ENCODE results near the gene CCDC57. TPM values are rescaled to one million over a fixed set of nuclear protein-coding genes. Genes with fewer than 3 reads are reported as not detected.

The CCDC57 gene
- total RNA-seq, 6 experiments from 2014 or later, result 10.1 to 37.4 (median 17.2) TPM

GRCh38 chr17:82108961-82109475 lies 103.6 kb downstream of the CCDC57 start:
- ATAC-seq (no peak), DNase-seq (no peak)
- Histone ChIP-seq H3K4me1 (peaks cover 0 to 96% (median 47%) of the 10 kb centered on the region in 4 donors), H3K27me3 (no peaks in the 10 kb centered on the region), H3K4me3 (no peak overlapping the region), H3K27ac (peak overlapping the region; percentile 36 to 99 (median 99)), H3K36me3 (no peaks in the 10 kb centered on the region), H3K9me3 (no peaks in the 10 kb centered on the region)
- TF ChIP-seq CTCF (IDR thresholded peaks at IDR 0.05) (no peak), POLR2A (IDR thresholded peaks at IDR 0.05) (no peak)
- intact Hi-C loops (cut with DNase I), result no loop called here
- WGBS (ENCODE audit: insufficient coverage, low coverage, low lambda C conversion rate, missing lambda C conversion rate), result 86% methylated on average over 9 of the region's 14 CpGs

- Histone ChIP-seq H3K9me3 (no peaks in the 10 kb centered on the region), H3K27ac (peak overlapping the region; percentile 36 to 99 (median 99)), H3K27me3 (no peaks in the 10 kb centered on the region), H3K4me3 (peak overlapping the region in 1 of 3 donors; percentile 14), H3K36me3 (no peaks in the 10 kb centered on the region), H3K4me1 (peaks cover 0 to 96% (median 46%) of the 10 kb centered on the region in 4 donors)
- no peak for TF ChIP-seq CTCF (IDR thresholded peaks at IDR 0.05)
- no peak for TF ChIP-seq POLR2A (IDR thresholded peaks at IDR 0.05)
- DNase-seq, result peak in 1 of 3 donors; percentile 45
- peak in 1 of 4 donors; percentile 9 for ATAC-seq
- WGBS (ENCODE audit: insufficient coverage, low coverage, low lambda C conversion rate, missing lambda C conversion rate), result 68% methylated on average over 12 of the region's 19 CpGs
- intact Hi-C loops (cut with DNase I), result no loop called here
Observed at GRCh38 chr17:82108496-82108945, 104.1 kb downstream of the CCDC57 start.

- peak overlapping the region in 1 of 3 donors; percentile 14 for H3K4me3 ChIP-seq
- H3K4me1 ChIP-seq, result peaks cover 0 to 96% (median 46%) of the 10 kb centered on the region in 4 donors
- no peaks in the 10 kb centered on the region for H3K27me3 ChIP-seq
- 16% methylated on average over 3 of the region's 14 CpGs for WGBS (ENCODE audit: insufficient coverage, low coverage, low lambda C conversion rate, missing lambda C conversion rate)
- ATAC-seq (peak; percentile 49 to 63 (median 55)), DNase-seq (peak; percentile 84 to 97 (median 97))
- H3K9me3 ChIP-seq, result no peaks in the 10 kb centered on the region
- intact Hi-C loops (cut with DNase I), result no loop called here
- peak overlapping the region; percentile 36 to 99 (median 99) for H3K27ac ChIP-seq
- no peaks in the 10 kb centered on the region for H3K36me3 ChIP-seq
- TF ChIP-seq POLR2A (IDR thresholded peaks at IDR 0.05) (no peak), CTCF (IDR thresholded peaks at IDR 0.05) (no peak)
Observed at GRCh38 chr17:82108038-82108437, 104.6 kb downstream of the CCDC57 start.

GRCh38 chr17:82107341-82107860 lies 105.2 kb downstream of the CCDC57 start:
- peaks cover 0 to 95% (median 47%) of the 10 kb centered on the region in 4 donors for H3K4me1 ChIP-seq
- peak overlapping the region in 2 of 3 donors; percentile 99 for H3K27ac ChIP-seq
- no peak overlapping the region for H3K4me3 ChIP-seq
- TF ChIP-seq CTCF (IDR thresholded peaks at IDR 0.05), result peak in 3 of 4 donors; percentile 21 to 38 (median 27)
- no peak for TF ChIP-seq POLR2A (IDR thresholded peaks at IDR 0.05)
- DNase-seq, result peak; percentile 33 to 64 (median 61)
- intact Hi-C loops (cut with DNase I), result no loop called here
- no peaks in the 10 kb centered on the region for H3K9me3 ChIP-seq
- no peaks in the 10 kb centered on the region for H3K36me3 ChIP-seq
- no peaks in the 10 kb centered on the region for H3K27me3 ChIP-seq
- ATAC-seq, result peak in 1 of 4 donors; percentile 0
- no CpG with 5 or more reads among the region's 24 CpGs for WGBS (ENCODE audit: insufficient coverage, low coverage, low lambda C conversion rate, missing lambda C conversion rate)

All from right lobe of liver (tissue), 6 donors.